Activated naive CD8-positive, alpha-beta T cell (primary cell): ENCODE measurements around the gene KCNG2.

ENCODE experiments used
- H3K27ac Mint-ChIP-seq: one replicate; pipeline ENCODE4 v1.8.0; 2021; ENCODE audit warnings: mixed read lengths
- H3K27me3 Mint-ChIP-seq: one replicate; pipeline ENCODE4 v1.8.0; 2021; ENCODE audit warnings: mixed read lengths
- H3K36me3 Mint-ChIP-seq: one replicate; pipeline ENCODE4 v1.8.0; 2021; ENCODE audit warnings: mixed read lengths
- H3K4me1 Mint-ChIP-seq: one replicate; pipeline ENCODE4 v1.8.0; 2021; ENCODE audit warnings: low read depth, mixed read lengths
- H3K4me3 Mint-ChIP-seq: one replicate; pipeline ENCODE4 v1.8.0; 2021; ENCODE audit warnings: mild to moderate bottlenecking, mixed read lengths
- H3K9me3 Mint-ChIP-seq: one replicate; pipeline ENCODE4 v1.8.0; 2021; ENCODE audit warnings: low read depth, mixed read lengths

KCNG2 gene

GRCh38 chr18:79775441-79776221 is 22.1 kb upstream of the KCNG2 start:
- Mint-ChIP-seq H3K36me3 (no peaks in the 10 kb centered on the region), H3K9me3 (no peaks in the 10 kb centered on the region), H3K27ac (no peak overlapping the region), H3K4me1 (no peaks in the 10 kb centered on the region), H3K27me3 (peaks cover 11% of the 10 kb centered on the region), H3K4me3 (no peak overlapping the region)

DNA sequence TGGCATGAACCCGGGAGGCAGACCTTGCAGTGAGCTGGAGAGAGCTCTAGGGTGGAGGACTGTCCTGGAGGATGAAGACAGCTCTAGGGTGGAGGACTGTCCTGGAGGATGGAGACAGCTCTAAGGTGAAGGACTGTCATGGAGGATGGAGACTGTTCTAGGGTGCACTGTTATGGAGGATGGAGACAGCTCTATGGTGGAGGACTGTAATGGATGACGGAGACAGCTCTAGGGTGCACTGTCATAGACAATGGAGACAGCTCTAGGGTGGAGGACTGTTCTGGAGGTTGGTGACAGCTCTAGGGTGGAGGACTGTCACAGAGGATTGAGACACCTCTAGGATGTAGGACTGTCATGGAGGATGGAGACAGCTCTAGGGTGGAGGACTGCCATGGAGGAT is 21.1 kb upstream of the KCNG2 start:
- Mint-ChIP-seq H3K4me1 (no peaks in the 10 kb centered on the region), H3K27me3 (peaks cover 11% of the 10 kb centered on the region), H3K27ac (no peak overlapping the region), H3K36me3 (no peaks in the 10 kb centered on the region), H3K9me3 (no peaks in the 10 kb centered on the region), H3K4me3 (no peak overlapping the region)

DNA sequence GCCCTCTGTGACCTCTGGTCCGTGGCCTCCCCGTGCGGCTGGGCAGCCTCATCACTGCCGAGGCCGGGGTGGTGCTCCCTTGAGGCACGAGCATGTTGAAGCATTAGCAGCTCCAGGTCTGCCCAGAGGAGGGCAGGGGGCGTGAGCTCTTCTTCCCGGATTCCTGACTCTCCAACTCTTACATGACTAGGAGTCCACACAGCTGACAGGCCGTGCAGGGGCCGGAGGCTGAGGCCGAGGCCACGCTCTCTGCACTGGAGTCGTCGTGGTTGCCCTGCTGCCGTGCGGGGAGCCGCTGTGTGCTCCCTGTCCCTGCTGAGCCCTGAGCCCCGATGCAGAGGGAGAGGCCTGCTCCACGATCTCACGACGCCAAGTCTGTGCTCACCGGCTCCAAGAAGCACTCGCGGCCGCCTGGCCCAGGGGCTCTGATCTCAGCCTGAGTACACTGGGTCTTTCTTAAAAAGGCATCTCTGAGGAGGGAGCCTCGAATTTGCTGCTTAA is 19.4 kb upstream of the KCNG2 start:
- Mint-ChIP-seq H3K4me1 (no peaks in the 10 kb centered on the region), H3K27ac (no peak overlapping the region), H3K27me3 (peaks cover 7% of the 10 kb centered on the region), H3K9me3 (no peaks in the 10 kb centered on the region), H3K36me3 (no peaks in the 10 kb centered on the region), H3K4me3 (no peak overlapping the region)

GRCh38 chr18:79779021-79779699 is 18.6 kb upstream of the KCNG2 start:
- H3K27ac Mint-ChIP-seq, result no peak overlapping the region
- no peaks in the 10 kb centered on the region for H3K36me3 Mint-ChIP-seq
- no peak overlapping the region for H3K4me3 Mint-ChIP-seq
- H3K9me3 Mint-ChIP-seq, result no peaks in the 10 kb centered on the region
- H3K4me1 Mint-ChIP-seq, result no peaks in the 10 kb centered on the region
- H3K27me3 Mint-ChIP-seq, result peaks cover 9% of the 10 kb centered on the region

DNA sequence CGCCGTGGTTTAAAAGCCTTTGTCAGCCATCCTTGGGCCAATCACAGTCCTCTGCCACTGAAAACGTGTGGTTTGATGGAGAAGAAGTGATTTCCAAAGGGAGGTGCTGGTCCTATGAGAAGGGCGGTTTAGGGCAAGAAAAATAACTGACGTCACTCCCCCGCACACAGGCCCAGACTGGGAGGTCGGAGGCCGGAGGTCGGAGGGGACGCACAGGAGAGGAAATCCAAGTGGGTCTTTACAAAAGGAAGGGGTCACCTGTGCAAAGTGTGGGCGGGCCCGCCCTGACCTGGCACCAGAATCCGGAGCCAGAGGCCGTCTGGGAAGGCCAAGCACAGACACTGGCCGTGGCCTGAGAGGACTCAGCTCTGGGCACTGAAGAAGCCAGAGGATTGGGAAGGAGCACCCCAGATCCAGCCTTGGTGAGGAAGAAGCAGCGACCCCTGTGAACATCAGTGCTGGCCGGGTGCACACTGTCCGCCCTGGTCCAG is 18.0 kb upstream of the KCNG2 start:
- Mint-ChIP-seq H3K27ac (no peak overlapping the region), H3K4me1 (no peaks in the 10 kb centered on the region), H3K9me3 (no peaks in the 10 kb centered on the region), H3K36me3 (no peaks in the 10 kb centered on the region), H3K4me3 (no peak overlapping the region), H3K27me3 (peaks cover 10% of the 10 kb centered on the region)

- Mint-ChIP-seq H3K27ac (no peak overlapping the region), H3K27me3 (peaks cover 7% of the 10 kb centered on the region), H3K36me3 (no peaks in the 10 kb centered on the region), H3K4me1 (no peaks in the 10 kb centered on the region), H3K4me3 (no peak overlapping the region), H3K9me3 (no peaks in the 10 kb centered on the region)
Observed at GRCh38 chr18:79780547-79780946, 17.2 kb upstream of the KCNG2 start.

DNA sequence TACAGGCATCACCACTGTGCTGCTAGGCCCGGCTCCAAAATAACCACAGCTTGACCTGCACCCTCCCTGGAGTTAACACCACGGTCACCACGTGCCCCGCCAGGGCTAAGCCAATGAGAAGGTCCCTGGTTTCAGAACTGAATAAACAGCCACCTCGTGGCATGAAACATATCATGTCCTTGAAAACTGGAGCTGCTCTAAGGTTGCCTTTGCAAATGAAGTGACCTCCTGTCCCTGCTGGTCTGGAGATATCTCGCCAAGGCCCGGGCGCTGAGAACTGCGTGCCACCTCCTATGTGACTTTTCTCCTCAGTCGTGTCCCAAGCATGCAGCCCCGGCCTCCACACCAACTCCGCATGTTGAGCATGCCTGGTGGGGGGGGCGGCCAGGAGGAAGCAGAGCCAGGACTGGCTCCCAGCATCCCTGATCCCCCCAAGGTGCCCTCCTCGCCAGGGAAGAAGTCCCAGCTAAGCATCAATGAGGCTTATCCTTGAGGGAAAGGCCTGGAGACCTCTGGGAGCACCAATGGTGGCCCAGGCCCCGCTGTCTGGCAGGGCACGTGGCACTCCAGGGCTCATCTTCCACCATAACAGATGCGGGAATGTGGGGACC is 16.3 kb upstream of the KCNG2 start:
- Mint-ChIP-seq H3K4me1 (no peaks in the 10 kb centered on the region), H3K27me3 (peaks cover 10% of the 10 kb centered on the region), H3K9me3 (no peaks in the 10 kb centered on the region), H3K27ac (no peak overlapping the region), H3K36me3 (no peaks in the 10 kb centered on the region), H3K4me3 (no peak overlapping the region)

- no peak overlapping the region for H3K4me3 Mint-ChIP-seq
- H3K36me3 Mint-ChIP-seq, result no peaks in the 10 kb centered on the region
- H3K9me3 Mint-ChIP-seq, result no peaks in the 10 kb centered on the region
- H3K4me1 Mint-ChIP-seq, result peaks cover 2% of the 10 kb centered on the region
- H3K27ac Mint-ChIP-seq, result no peak overlapping the region
- peaks cover 12% of the 10 kb centered on the region for H3K27me3 Mint-ChIP-seq
Observed at GRCh38 chr18:79782566-79783308, 15.0 kb upstream of the KCNG2 start.

DNA sequence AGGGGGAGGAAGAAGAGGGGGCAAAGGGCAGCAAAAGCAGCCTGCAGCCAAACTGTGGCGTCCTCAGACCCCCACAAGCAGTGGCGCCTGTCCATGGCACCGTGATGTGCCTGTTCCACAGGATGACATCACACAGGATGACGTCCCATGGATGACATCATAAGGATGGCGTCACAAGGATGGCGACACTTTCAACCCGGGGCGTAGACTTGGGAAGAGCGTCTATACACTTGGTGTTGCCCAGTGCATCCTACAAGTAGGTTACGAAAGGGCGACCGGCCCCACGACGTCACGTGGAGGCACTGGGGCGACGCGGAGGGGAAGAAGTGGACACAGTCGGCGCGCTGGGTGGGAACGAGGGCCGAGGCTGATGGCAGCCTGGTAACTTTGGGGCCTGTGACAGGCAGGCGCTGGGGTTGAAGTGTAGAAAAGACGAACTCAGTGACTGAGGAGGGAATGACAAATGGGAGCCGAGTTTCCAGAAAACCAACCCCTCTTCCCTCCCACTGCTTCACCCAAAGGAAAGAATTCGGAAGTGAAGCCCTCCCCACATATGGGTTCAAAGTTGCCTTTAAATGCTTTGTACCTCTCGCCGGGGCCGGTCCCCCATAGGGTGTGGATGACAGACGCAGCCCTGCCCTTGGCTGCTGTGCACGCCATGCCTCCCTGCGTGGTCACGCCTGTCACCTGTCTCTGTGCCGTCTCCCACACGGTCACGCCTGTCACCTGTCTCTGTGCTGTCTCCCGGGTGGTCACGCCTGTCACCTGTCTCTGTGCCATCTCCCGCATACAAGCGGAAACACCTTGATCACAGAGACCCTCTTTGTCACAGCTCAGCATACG is 13.4 kb upstream of the KCNG2 start:
- H3K36me3 Mint-ChIP-seq, result no peaks in the 10 kb centered on the region
- no peak overlapping the region for H3K4me3 Mint-ChIP-seq
- peaks cover 2% of the 10 kb centered on the region for H3K4me1 Mint-ChIP-seq
- peaks cover 15% of the 10 kb centered on the region for H3K27me3 Mint-ChIP-seq
- no peak overlapping the region for H3K27ac Mint-ChIP-seq
- no peaks in the 10 kb centered on the region for H3K9me3 Mint-ChIP-seq

DNA sequence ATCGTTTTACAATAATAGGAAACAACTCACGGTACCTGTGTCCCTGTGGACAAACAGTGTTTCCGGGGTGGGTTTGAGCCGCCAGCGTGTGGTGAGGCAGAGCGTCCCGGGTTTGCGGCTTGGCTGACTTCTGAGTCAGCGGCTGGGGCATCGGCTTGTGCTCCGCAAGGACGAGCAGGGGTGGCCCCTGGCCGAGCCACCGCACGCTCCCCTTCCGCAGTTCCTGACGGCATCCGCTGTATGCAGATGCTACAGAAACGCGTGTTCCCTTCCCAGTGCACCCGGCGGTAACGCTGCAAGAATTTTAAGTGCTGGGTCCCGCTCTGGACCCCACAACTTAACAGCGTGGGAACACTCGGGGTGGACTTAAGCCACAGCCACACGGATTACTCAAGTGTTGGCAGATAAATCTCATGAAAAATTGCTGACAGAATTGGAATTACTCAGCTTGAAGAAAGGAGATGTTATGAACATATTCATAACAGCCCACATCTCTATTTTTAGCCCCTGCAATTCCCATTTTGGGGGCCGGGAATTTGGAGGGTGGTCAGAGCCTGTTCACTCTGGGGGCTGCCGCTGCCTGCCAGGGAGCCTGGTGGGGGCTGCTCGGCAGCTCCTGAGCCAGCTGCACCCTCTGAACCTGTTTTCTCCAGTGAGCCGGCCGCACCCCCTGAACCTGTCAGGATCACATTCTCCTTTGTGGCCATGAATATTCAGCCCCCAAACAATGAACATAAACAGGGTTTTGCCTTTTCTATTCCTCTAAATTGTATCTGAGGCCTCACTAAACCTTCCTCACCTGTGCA is 12.6 kb upstream of the KCNG2 start:
- Mint-ChIP-seq H3K4me3 (no peak overlapping the region), H3K27ac (no peak overlapping the region), H3K4me1 (peaks cover 2% of the 10 kb centered on the region), H3K36me3 (no peaks in the 10 kb centered on the region), H3K27me3 (peaks cover 16% of the 10 kb centered on the region), H3K9me3 (no peaks in the 10 kb centered on the region)

DNA sequence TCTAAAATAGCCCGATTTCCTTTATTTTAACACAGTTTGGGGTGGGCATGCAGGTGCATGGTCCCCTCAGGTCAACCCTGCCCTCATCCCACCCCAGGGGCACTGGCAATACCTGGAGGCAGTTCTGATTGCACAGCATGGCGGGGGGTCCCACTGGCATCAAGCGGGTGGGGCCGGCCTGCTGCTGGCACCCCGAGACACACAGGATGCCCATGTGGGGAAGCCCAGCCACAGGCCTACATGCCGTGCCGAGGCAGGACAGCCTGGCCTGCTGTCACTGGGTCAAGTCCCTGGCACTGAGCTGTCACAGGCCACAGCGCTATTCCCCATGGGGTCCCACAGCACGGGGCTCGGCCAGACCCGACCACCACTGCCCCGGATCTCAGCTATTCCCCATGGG is 11.9 kb upstream of the KCNG2 start:
- Mint-ChIP-seq H3K4me1 (peaks cover 2% of the 10 kb centered on the region), H3K9me3 (no peaks in the 10 kb centered on the region), H3K4me3 (no peak overlapping the region), H3K27ac (no peak overlapping the region), H3K36me3 (no peaks in the 10 kb centered on the region), H3K27me3 (peaks cover 19% of the 10 kb centered on the region)

DNA sequence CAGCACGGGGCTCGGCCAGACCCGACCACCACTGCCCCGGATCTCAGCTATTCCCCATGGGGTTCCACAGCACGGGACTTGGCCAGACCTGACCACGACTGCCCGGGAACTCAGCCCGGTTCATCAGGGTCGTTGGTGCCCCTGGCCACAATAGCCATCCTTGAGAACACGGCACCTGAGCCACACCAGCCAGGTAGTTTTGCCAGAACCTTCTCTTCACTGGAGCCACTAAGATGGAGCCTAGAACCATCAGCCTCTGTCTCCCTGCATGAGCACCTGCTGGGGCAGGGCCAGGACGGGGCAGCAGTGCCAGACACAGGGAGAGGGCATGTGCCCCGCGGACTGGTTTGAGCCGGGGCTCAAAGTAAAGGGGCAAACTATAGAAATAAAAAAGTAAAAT is 11.4 kb upstream of the KCNG2 start:
- H3K9me3 Mint-ChIP-seq, result no peaks in the 10 kb centered on the region
- peaks cover 7% of the 10 kb centered on the region for H3K4me1 Mint-ChIP-seq
- H3K36me3 Mint-ChIP-seq, result no peaks in the 10 kb centered on the region
- no peak overlapping the region for H3K27ac Mint-ChIP-seq
- peaks cover 23% of the 10 kb centered on the region for H3K27me3 Mint-ChIP-seq
- no peak overlapping the region for H3K4me3 Mint-ChIP-seq

DNA sequence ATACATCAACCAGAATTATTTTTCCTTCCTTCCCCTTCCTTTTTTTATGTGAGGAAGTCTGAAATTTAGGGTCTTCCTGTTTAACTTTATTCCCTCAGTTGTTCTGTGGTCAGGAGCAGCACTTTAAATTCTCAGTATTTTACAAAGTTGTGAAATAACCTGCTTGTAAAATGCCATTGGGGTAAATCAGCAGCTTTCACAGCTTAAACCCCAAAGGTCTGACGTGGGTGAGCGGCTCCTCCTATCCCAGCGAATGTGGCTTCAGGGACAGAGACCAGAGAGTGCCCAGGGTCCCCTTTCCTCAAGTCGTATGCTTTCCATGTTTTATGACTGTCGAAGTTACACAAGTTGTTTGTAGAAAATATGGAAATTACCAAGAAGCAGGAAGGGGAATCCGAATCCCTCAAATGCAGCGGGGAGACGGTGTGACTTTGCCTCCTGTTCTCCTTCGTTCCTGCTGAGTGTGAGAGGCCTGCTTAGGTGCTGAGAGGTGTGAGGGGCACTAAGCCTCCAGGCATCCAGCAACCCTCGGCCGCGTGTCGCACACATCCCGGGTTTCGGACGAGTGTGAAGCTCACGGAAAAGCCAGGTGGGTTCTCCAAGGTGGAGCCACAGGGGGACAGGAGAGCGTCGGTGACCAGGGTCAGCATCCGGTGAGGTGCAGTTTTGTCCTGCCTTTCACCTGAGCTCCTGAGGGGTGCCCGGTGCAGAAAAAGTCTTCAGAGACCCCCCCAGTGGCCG is 10.8 kb upstream of the KCNG2 start:
- H3K27ac Mint-ChIP-seq, result no peak overlapping the region
- no peaks in the 10 kb centered on the region for H3K36me3 Mint-ChIP-seq
- peaks cover 13% of the 10 kb centered on the region for H3K4me1 Mint-ChIP-seq
- H3K9me3 Mint-ChIP-seq, result no peaks in the 10 kb centered on the region
- H3K4me3 Mint-ChIP-seq, result peak overlapping the region; percentile 35
- H3K27me3 Mint-ChIP-seq, result peaks cover 30% of the 10 kb centered on the region
